T-helper 2 cell treated with Interferon-gamma antibody and Interleukin-4, amounts not matched to agents 5 μg/mL and 100 μg/mL, for 36 hours (primary cell): Measurements from ENCODE around the gene AZU1.
A peak's percentile ranks its signal among the peaks of the same experiment; 100 is the strongest.

Experiments
- DNase-seq: peaks from one replicate; pipeline ENCODE4 v3.0.0; 2021; ENCODE audit warnings: low spot score
- H3K27ac Mint-ChIP-seq: one replicate; pipeline ENCODE4 v1.8.0; 2021; ENCODE audit warnings: mild to moderate bottlenecking, mixed read lengths
- H3K27me3 Mint-ChIP-seq: one replicate; pipeline ENCODE4 v1.8.0; 2021; ENCODE audit warnings: low read depth, mixed read lengths
- H3K36me3 Mint-ChIP-seq: one replicate; pipeline ENCODE4 v1.8.0; 2021; ENCODE audit warnings: low read depth, mixed read lengths
- H3K4me1 Mint-ChIP-seq: one replicate; pipeline ENCODE4 v1.8.0; 2021; ENCODE audit warnings: low read depth, mixed read lengths
- H3K4me3 Mint-ChIP-seq: one replicate; pipeline ENCODE4 v1.8.0; 2022; ENCODE audit warnings: mild to moderate bottlenecking, moderate library complexity, mixed read lengths
- H3K9me3 Mint-ChIP-seq: one replicate; pipeline ENCODE4 v1.8.0; 2021; ENCODE audit warnings: mixed read lengths

Gene AZU1

DNA sequence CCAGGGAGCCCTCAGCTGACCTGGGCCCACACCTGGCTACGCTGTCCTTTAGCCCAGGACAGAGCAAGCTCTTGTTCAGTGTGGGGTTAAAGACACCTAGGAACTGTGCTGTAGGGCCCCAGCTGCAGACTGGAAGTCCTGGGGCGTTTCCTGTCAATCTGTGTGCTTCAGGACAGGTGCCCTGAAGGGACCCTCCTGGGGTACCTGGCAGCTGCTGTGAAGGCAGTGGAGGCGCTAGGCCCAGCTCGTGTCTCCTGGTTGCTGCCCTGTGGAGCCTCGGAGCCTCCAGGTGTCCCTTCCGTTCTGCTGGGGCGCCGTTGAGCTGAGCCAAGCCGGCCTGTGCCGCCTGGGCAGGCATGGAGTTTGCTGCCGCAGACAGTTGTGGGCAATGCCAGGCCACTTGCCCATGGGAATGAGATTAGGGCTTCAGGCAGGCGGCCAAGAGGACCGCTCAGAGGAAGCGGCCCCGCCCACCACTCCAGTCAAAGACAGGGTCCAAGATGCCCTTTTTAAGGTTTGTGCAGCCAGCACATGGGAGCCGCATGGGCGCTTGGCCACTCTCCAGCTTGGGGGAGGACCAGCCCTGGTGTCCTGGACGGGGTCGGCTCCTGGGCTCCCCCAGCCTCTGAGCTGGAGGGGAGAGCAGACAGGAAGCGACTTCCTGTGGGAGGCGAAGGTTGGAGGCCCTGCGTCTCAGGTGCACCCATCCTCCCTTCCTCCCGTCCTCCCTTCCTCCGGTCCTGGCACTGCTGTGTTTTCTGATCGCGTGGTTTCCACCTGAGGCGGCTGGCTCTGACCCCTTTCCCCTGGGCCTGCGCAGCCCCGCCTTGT, 26.4 kb upstream of the AZU1 start:
- H3K4me1 Mint-ChIP-seq: peaks cover 25% of the 10 kb centered on the region
- H3K9me3 Mint-ChIP-seq: no peaks in the 10 kb centered on the region
- H3K36me3 Mint-ChIP-seq: peaks cover 47% of the 10 kb centered on the region
- H3K27me3 Mint-ChIP-seq: no peaks in the 10 kb centered on the region
- H3K27ac Mint-ChIP-seq: no peak overlapping the region
- peak overlapping the region; percentile 71 for H3K4me3 Mint-ChIP-seq
- no peak for DNase-seq

GRCh38 chr19:801861-802497, 25.7 kb upstream of the AZU1 start:
- no peaks in the 10 kb centered on the region for H3K9me3 Mint-ChIP-seq
- H3K27ac Mint-ChIP-seq: no peak overlapping the region
- H3K36me3 Mint-ChIP-seq: peaks cover 51% of the 10 kb centered on the region
- DNase-seq: no peak
- peaks cover 21% of the 10 kb centered on the region for H3K4me1 Mint-ChIP-seq
- peak overlapping the region; percentile 32 for H3K4me3 Mint-ChIP-seq
- H3K27me3 Mint-ChIP-seq: no peaks in the 10 kb centered on the region

GRCh38 chr19:802498-803098, 25.0 kb upstream of the AZU1 start:
- peak overlapping the region; percentile 59 for H3K4me3 Mint-ChIP-seq
- no peaks in the 10 kb centered on the region for H3K27me3 Mint-ChIP-seq
- H3K4me1 Mint-ChIP-seq: peaks cover 24% of the 10 kb centered on the region
- no peak for DNase-seq
- H3K9me3 Mint-ChIP-seq: no peaks in the 10 kb centered on the region
- H3K27ac Mint-ChIP-seq: peak overlapping the region; percentile 20
- H3K36me3 Mint-ChIP-seq: peaks cover 57% of the 10 kb centered on the region

GRCh38 chr19:803099-803561, 24.5 kb upstream of the AZU1 start:
- H3K4me1 Mint-ChIP-seq: peaks cover 25% of the 10 kb centered on the region
- DNase-seq: no peak
- H3K9me3 Mint-ChIP-seq: no peaks in the 10 kb centered on the region
- H3K27me3 Mint-ChIP-seq: no peaks in the 10 kb centered on the region
- peaks cover 63% of the 10 kb centered on the region for H3K36me3 Mint-ChIP-seq
- no peak overlapping the region for H3K4me3 Mint-ChIP-seq
- H3K27ac Mint-ChIP-seq: no peak overlapping the region

DNA sequence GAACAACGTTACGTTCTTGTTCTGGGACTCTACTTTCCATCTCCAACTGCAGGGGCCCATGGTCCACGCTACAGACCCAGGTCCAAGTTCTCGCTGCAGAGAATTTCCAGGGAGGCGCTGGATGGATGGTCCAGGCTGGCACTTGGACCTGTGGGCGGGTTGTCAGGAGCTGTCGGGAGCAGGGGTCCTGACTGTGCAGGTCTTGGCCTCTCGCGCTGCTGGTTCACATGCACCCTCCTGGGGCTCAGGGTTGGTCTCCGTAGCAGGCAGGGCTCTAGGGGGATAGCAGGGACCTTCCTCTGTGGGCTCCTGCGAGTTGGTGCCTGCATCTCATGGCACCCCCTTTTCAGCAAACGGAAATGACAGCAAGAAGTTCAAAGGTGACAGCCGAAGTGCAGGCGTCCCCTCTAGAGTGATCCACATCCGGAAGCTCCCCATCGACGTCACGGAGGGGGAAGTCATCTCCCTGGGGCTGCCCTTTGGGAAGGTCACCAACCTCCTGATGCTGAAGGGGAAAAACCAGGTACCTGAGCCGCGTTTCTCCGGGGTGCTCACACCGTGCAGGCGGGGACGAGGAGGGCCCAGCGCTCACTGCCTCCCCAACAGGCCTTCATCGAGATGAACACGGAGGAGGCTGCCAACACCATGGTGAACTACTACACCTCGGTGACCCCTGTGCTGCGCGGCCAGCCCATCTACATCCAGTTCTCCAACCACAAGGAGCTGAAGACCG, 23.8 kb upstream of the AZU1 start:
- Mint-ChIP-seq H3K36me3 (peaks cover 58% of the 10 kb centered on the region), H3K27ac (no peak overlapping the region), H3K4me1 (peaks cover 25% of the 10 kb centered on the region), H3K27me3 (no peaks in the 10 kb centered on the region), H3K9me3 (no peaks in the 10 kb centered on the region), H3K4me3 (no peak overlapping the region)
- no peak for DNase-seq

DNA sequence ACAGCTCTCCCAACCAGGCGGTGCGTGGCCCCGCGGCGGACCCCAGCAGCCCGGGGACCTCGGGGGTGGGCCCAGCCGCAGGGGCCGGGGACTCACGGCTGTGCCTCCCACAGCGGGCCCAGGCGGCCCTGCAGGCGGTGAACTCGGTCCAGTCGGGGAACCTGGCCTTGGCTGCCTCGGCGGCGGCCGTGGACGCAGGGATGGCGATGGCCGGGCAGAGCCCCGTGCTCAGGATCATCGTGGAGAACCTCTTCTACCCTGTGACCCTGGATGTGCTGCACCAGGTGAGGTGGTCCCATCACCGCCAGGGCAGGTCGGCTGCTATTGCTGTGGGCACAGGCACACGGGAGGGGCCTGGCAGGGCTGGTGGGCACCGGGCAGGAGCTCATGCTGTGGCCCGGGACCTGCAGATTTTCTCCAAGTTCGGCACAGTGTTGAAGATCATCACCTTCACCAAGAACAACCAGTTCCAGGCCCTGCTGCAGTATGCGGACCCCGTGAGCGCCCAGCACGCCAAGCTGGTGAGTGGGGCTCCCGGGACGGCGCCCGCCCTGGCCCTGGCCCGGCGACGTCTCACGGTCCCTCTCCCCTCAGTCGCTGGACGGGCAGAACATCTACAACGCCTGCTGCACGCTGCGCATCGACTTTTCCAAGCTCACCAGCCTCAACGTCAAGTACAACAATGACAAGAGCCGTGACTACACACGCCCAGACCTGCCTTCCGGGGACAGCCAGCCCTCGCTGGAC, 23.0 kb upstream of the AZU1 start:
- no peak for DNase-seq
- H3K4me3 Mint-ChIP-seq: no peak overlapping the region
- H3K27me3 Mint-ChIP-seq: no peaks in the 10 kb centered on the region
- H3K4me1 Mint-ChIP-seq: peaks cover 21% of the 10 kb centered on the region
- peaks cover 55% of the 10 kb centered on the region for H3K36me3 Mint-ChIP-seq
- no peak overlapping the region for H3K27ac Mint-ChIP-seq
- H3K9me3 Mint-ChIP-seq: no peaks in the 10 kb centered on the region

DNA sequence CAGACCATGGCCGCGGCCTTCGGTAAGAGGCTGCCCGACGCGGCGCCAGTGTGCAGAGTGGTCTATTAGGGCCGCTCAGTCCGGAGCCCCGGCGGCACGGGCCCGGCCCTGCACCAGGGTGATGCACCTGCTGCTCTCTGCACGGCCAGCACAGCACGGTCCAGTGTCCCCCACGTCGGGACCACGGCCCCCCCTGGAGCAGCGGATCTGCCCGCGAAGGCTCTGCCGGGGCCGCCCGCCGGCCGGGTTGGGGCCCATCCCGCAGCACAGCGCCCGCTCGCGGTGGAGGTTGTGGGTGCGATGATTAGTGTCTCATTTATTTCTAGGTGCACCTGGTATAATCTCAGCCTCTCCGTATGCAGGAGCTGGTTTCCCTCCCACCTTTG, 22.5 kb upstream of the AZU1 start:
- Mint-ChIP-seq H3K9me3 (no peaks in the 10 kb centered on the region), H3K4me3 (no peak overlapping the region), H3K4me1 (peaks cover 18% of the 10 kb centered on the region), H3K27ac (no peak overlapping the region), H3K36me3 (peaks cover 56% of the 10 kb centered on the region), H3K27me3 (no peaks in the 10 kb centered on the region)
- no peak for DNase-seq

GRCh38 chr19:805600-806550, 21.8 kb upstream of the AZU1 start:
- no peak for DNase-seq
- Mint-ChIP-seq H3K4me1 (peaks cover 12% of the 10 kb centered on the region), H3K36me3 (peaks cover 54% of the 10 kb centered on the region), H3K4me3 (no peak overlapping the region), H3K9me3 (no peaks in the 10 kb centered on the region), H3K27ac (no peak overlapping the region), H3K27me3 (no peaks in the 10 kb centered on the region)

DNA sequence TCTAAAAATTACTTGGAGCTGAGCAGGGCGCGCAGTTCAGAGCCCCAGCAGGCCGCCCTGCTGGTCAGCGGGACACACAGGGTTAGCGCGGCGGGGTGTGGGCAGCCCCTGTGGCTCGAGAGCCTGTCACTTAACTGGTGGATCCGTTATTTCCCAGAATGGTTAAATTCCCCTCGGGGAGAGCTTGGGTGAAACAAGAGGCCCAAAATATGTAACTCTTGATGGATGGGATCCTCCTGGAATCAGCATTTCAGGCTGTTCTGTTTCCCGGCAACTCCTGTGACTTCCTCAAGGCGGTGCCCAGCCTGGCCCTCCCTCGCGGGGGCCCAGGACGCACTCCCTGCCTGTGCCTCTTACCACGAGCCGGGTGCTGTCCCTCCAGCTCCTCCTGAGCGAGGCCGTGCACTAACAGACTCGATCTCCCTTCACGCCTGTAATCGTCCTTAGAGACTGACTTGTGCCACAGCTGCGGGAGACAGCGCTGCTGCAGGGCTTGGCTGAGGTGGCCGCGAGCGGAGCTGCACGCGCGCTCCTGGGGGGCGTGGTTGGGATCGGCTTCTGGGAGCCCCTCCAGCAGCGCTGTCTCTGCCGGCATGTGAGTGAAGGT, 20.7 kb upstream of the AZU1 start:
- H3K27me3 Mint-ChIP-seq: no peaks in the 10 kb centered on the region
- H3K9me3 Mint-ChIP-seq: no peaks in the 10 kb centered on the region
- no peak for DNase-seq
- peaks cover 8% of the 10 kb centered on the region for H3K4me1 Mint-ChIP-seq
- peaks cover 53% of the 10 kb centered on the region for H3K36me3 Mint-ChIP-seq
- no peak overlapping the region for H3K4me3 Mint-ChIP-seq
- no peak overlapping the region for H3K27ac Mint-ChIP-seq

GRCh38 chr19:807627-808422, 19.8 kb upstream of the AZU1 start:
- no peaks in the 10 kb centered on the region for H3K27me3 Mint-ChIP-seq
- H3K27ac Mint-ChIP-seq: peak overlapping the region; percentile 36
- H3K9me3 Mint-ChIP-seq: no peaks in the 10 kb centered on the region
- H3K36me3 Mint-ChIP-seq: peaks cover 49% of the 10 kb centered on the region
- H3K4me3 Mint-ChIP-seq: no peak overlapping the region
- no peak for DNase-seq
- H3K4me1 Mint-ChIP-seq: peaks cover 5% of the 10 kb centered on the region

GRCh38 chr19:808423-808775, 19.2 kb upstream of the AZU1 start:
- Mint-ChIP-seq H3K4me3 (no peak overlapping the region), H3K27ac (no peak overlapping the region), H3K9me3 (no peaks in the 10 kb centered on the region), H3K4me1 (peaks cover 4% of the 10 kb centered on the region), H3K27me3 (no peaks in the 10 kb centered on the region), H3K36me3 (peaks cover 47% of the 10 kb centered on the region)
- no peak for DNase-seq
